CD14-positive monocyte (primary cell): Measurements from ENCODE around the gene NFATC1. TPM values are rescaled to one million over a fixed set of nuclear protein-coding genes. Genes with fewer than 3 reads are reported as not detected.

Experiments
- DNase-seq, 3 donors: peaks; one replicate each; pipeline ENCODE4 v3.0.0-alpha.2; 2011 to 2022
- H2AFZ ChIP-seq: 2 replicates; pipeline ENCODE4 v1.6.0; 2012; ENCODE audit warnings: mild to moderate bottlenecking, low read depth, low read length, inconsistent platforms; ENCODE audit not compliant: insufficient read depth, poor library complexity, severe bottlenecking
- H3K27ac ChIP-seq, 2 donors: 1 replicate in 1 of 2; 2 replicates in 1 of 2; pipeline ENCODE4 v1.5.1; 2012 to 2013; ENCODE audit warnings: low read length in 2 of 2, control low read depth in 1 of 2, inconsistent platforms in 1 of 2, low read depth in 1 of 2, mild to moderate bottlenecking in 1 of 2
- H3K27me3 ChIP-seq, 2 donors: one replicate each; pipeline versions ENCODE4 v1.6.0 to v1.6.1; 2011 to 2013; ENCODE audit warnings: low read length in 2 of 2; ENCODE audit not compliant: control insufficient read depth in 2 of 2, insufficient read depth in 2 of 2
- H3K36me3 ChIP-seq, 2 donors: replicated peaks in 1 of 2; 1 replicate in 1 of 2; 2 replicates in 1 of 2; pipeline versions ENCODE4 v1.5.1 to v1.6.1; 2012 to 2013; ENCODE audit warnings: low read length in 2 of 2, control low read depth in 1 of 2, inconsistent platforms in 1 of 2, mild to moderate bottlenecking in 1 of 2; ENCODE audit not compliant: insufficient read depth in 2 of 2, control insufficient read depth in 1 of 2
- H3K4me1 ChIP-seq, 2 donors: 1 replicate in 1 of 2; 2 replicates in 1 of 2; pipeline versions ENCODE4 v1.5.1 to v1.6.1; 2012 to 2013; ENCODE audit warnings: low read length in 2 of 2, control low read depth in 1 of 2, inconsistent platforms in 1 of 2, mild to moderate bottlenecking in 1 of 2, moderate library complexity in 1 of 2; ENCODE audit not compliant: insufficient read depth in 2 of 2, control insufficient read depth in 1 of 2
- H3K4me2 ChIP-seq: replicated peaks from 2 replicates; pipeline ENCODE3; 2012; ENCODE audit warnings: low read length, moderate library complexity, mild to moderate bottlenecking; ENCODE audit not compliant: poor library complexity, severe bottlenecking; ENCODE audit errors: extremely low read depth
- H3K4me3 ChIP-seq, 3 experiments: fragments of 200-600 bp in 1 of 3; sonication (generic) in 1 of 3; replicated peaks in 1 of 3; 1 replicate in 2 of 3; 2 replicates in 1 of 3; pipeline ENCODE4 v1.5.1; 2011 to 2013; ENCODE audit warnings: low read length in 3 of 3, mild to moderate bottlenecking in 3 of 3, control low read depth in 2 of 3, low read depth in 2 of 3, inconsistent platforms in 1 of 3, moderate library complexity in 1 of 3
- H3K79me2 ChIP-seq: 2 replicates; pipeline ENCODE4 v1.6.0; 2012; ENCODE audit warnings: mild to moderate bottlenecking, control low read depth, inconsistent platforms, low read length, moderate library complexity; ENCODE audit not compliant: insufficient read depth
- H3K9ac ChIP-seq: 2 replicates; pipeline ENCODE4 v1.6.0; 2017; ENCODE audit warnings: low read length, mild to moderate bottlenecking; ENCODE audit not compliant: insufficient read depth, poor library complexity, severe bottlenecking
- H3K9me3 ChIP-seq, 2 donors: replicated peaks in 1 of 2; 1 replicate in 1 of 2; 2 replicates in 1 of 2; pipeline versions ENCODE4 v1.5.1 to v1.6.1; 2012 to 2013; ENCODE audit warnings: low read length in 2 of 2, control low read depth in 1 of 2; ENCODE audit not compliant: control insufficient read depth in 1 of 2, insufficient read depth in 1 of 2
- H4K20me1 ChIP-seq: 2 replicates; pipeline ENCODE4 v1.6.0; 2012; ENCODE audit warnings: mild to moderate bottlenecking, low read length, control low read depth, moderate library complexity; ENCODE audit not compliant: insufficient read depth
- H3K27ac Mint-ChIP-seq, 7 donors: one replicate each; pipeline ENCODE4 v1.8.0; 2020; ENCODE audit warnings: mild to moderate bottlenecking in 7 of 7, mixed read lengths in 7 of 7, moderate library complexity in 6 of 7, inconsistent platforms in 2 of 7
- H3K27me3 Mint-ChIP-seq, 3 donors: one replicate each; pipeline ENCODE4 v1.8.0; 2021 to 2022; ENCODE audit warnings: low read depth in 3 of 3, mild to moderate bottlenecking in 3 of 3, mixed read lengths in 3 of 3, moderate library complexity in 3 of 3, inconsistent platforms in 1 of 3
- H3K36me3 Mint-ChIP-seq, 2 donors: one replicate each; pipeline ENCODE4 v1.8.0; 2020; ENCODE audit warnings: mixed read lengths in 2 of 2, inconsistent platforms in 1 of 2, mild to moderate bottlenecking in 1 of 2
- H3K4me1 Mint-ChIP-seq: one replicate; pipeline ENCODE4 v1.8.0; 2020; ENCODE audit warnings: mild to moderate bottlenecking, mixed read lengths
- H3K4me3 Mint-ChIP-seq, 2 donors: one replicate each; pipeline ENCODE4 v1.8.0; 2020; ENCODE audit warnings: mild to moderate bottlenecking in 2 of 2, mixed read lengths in 2 of 2, moderate library complexity in 1 of 2
- H3K9me3 Mint-ChIP-seq, 7 donors: one replicate each; pipeline ENCODE4 v1.8.0; 2020 to 2022; ENCODE audit warnings: mixed read lengths in 7 of 7, mild to moderate bottlenecking in 6 of 7, moderate library complexity in 6 of 7, inconsistent platforms in 2 of 7
- WGBS: methylation state at CpG from one replicate; pipeline ENCODE4 v1.1.5; 2013; ENCODE audit warnings: missing lambda C conversion rate; ENCODE audit not compliant: insufficient coverage; 5-methylcytosine and 5-hydroxymethylcytosine counted together
- intact Hi-C, 2 donors: fragments of 100-400 bp; cut with micrococcal nuclease; formaldehyde crosslinking; loops; one replicate each; pipeline versions ENCODE4 v1.15.0 to v1.15.1; 2023
- polyA plus RNA-seq, 3 donors: library from polyadenylated mRNA; depleted of rRNA in 1 of 3; unstranded in 2 of 3; stranded (reverse) in 1 of 3; fragments of 300-500 nt in 2 of 3; fragments of >200 nt in 1 of 3; fragmentation: Illumina TruSeq in 2 of 3; gene quantifications; 1 replicate in 2 of 3; 2 replicates in 1 of 3; pipeline ENCODE4 v1.2.3, GENCODE V29; 2012 to 2021
- TF ChIP-seq, protein P1 (sequence below): fragments of 200-600 bp; IDR thresholded peaks from one replicate; pipeline ENCODE4 v1.8.0; 2022; ENCODE audit warnings: antibody characterized with exemption, mild to moderate bottlenecking

NFATC1 gene
- polyA plus RNA-seq, 3 donors, result 7.8 to 10.7 (median 8.3) TPM

DNA sequence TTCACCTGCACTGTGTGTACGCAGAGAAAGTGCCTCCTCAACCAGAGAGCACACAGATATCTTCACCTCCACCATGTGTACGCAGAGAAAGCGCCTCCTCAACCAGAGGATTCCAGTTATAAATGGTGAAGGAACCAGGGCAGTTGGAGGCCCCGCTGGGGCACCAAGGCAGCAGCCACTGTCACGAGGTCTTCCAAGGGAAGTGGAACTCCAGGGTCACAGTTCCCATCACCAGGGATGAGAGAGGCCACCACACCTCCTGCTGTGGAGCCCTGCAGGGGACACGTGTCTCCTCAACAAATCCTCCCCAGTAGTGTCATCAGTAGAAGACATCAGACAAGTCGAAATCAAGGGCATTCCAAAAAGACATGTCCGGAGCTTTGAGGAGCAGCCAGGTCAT, 28.2 kb upstream of the NFATC1 start:
- no peak overlapping the region for H3K27ac ChIP-seq
- H4K20me1 ChIP-seq, result no peaks in the 10 kb centered on the region
- no peaks in the 10 kb centered on the region for H3K9me3 ChIP-seq
- H3K4me3 Mint-ChIP-seq, result no peak overlapping the region
- no peak overlapping the region for H3K27ac Mint-ChIP-seq
- no peaks in the 10 kb centered on the region for H3K27me3 ChIP-seq
- H3K79me2 ChIP-seq, result no peaks in the 10 kb centered on the region
- no peak overlapping the region for H2AFZ ChIP-seq
- WGBS, result 69% methylated on average over 5 of the region's 8 CpGs
- peaks cover 5 to 25% of the 10 kb centered on the region in 2 donors for H3K36me3 ChIP-seq
- H3K4me2 ChIP-seq, result no peak overlapping the region
- no peak for DNase-seq
- no peak overlapping the region for H3K4me3 ChIP-seq
- TF ChIP-seq, protein P1, sequence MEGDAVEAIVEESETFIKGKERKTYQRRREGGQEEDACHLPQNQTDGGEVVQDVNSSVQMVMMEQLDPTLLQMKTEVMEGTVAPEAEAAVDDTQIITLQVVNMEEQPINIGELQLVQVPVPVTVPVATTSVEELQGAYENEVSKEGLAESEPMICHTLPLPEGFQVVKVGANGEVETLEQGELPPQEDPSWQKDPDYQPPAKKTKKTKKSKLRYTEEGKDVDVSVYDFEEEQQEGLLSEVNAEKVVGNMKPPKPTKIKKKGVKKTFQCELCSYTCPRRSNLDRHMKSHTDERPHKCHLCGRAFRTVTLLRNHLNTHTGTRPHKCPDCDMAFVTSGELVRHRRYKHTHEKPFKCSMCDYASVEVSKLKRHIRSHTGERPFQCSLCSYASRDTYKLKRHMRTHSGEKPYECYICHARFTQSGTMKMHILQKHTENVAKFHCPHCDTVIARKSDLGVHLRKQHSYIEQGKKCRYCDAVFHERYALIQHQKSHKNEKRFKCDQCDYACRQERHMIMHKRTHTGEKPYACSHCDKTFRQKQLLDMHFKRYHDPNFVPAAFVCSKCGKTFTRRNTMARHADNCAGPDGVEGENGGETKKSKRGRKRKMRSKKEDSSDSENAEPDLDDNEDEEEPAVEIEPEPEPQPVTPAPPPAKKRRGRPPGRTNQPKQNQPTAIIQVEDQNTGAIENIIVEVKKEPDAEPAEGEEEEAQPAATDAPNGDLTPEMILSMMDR, result no peak
- intact Hi-C loops, result no loop called here
- H3K27me3 Mint-ChIP-seq, result peaks cover 0 to 3% (median 0%) of the 10 kb centered on the region in 3 donors
- H3K9me3 Mint-ChIP-seq, result peaks cover 0 to 4% (median 0%) of the 10 kb centered on the region in 7 donors
- no peak overlapping the region for H3K9ac ChIP-seq
- peaks cover 43 to 72% of the 10 kb centered on the region in 2 donors for H3K36me3 Mint-ChIP-seq
- no peaks in the 10 kb centered on the region for H3K4me1 ChIP-seq
- peaks cover 10% of the 10 kb centered on the region for H3K4me1 Mint-ChIP-seq

DNA sequence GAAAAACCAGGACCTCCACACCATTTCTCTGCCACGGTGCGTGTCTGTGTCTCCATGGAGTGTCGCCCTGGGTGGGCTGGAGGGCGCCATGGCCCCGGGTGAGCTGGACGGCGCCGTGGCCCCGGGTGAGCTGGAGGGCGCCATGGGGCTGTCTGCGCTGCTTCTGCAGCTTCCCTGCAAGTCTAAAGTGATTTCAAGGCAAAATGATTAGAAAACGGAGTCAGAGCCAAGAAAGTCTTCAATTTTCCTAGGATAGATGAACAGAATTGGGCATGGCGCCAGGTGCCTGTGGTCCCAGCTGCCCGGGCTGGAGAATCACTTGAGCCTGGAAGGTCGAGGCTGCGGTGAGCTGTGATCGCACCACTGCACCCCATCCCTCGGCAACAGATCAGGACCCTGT, 27.7 kb upstream of the NFATC1 start:
- H2AFZ ChIP-seq, result no peak overlapping the region
- no peaks in the 10 kb centered on the region for H3K9me3 ChIP-seq
- H3K4me2 ChIP-seq, result no peak overlapping the region
- Mint-ChIP-seq H3K27ac (no peak overlapping the region), H3K4me1 (peaks cover 10% of the 10 kb centered on the region), H3K36me3 (peaks cover 47 to 71% of the 10 kb centered on the region in 2 donors), H3K9me3 (peaks cover 0 to 4% (median 0%) of the 10 kb centered on the region in 7 donors), H3K27me3 (peaks cover 0 to 3% (median 0%) of the 10 kb centered on the region in 3 donors), H3K4me3 (no peak overlapping the region)
- no peaks in the 10 kb centered on the region for H4K20me1 ChIP-seq
- no peaks in the 10 kb centered on the region for H3K79me2 ChIP-seq
- intact Hi-C loops, result no loop called here
- no peak overlapping the region for H3K27ac ChIP-seq
- 82% methylated on average over 16 of the region's 18 CpGs for WGBS
- H3K36me3 ChIP-seq, result peaks cover 2 to 23% of the 10 kb centered on the region in 2 donors
- no peak overlapping the region for H3K4me3 ChIP-seq
- no peak overlapping the region for H3K9ac ChIP-seq
- TF ChIP-seq, protein P1, result no peak
- DNase-seq, result no peak
- no peaks in the 10 kb centered on the region for H3K4me1 ChIP-seq
- H3K27me3 ChIP-seq, result no peaks in the 10 kb centered on the region
